Measurements from ENCODE around the gene EVL.

Gene EVL

DNA sequence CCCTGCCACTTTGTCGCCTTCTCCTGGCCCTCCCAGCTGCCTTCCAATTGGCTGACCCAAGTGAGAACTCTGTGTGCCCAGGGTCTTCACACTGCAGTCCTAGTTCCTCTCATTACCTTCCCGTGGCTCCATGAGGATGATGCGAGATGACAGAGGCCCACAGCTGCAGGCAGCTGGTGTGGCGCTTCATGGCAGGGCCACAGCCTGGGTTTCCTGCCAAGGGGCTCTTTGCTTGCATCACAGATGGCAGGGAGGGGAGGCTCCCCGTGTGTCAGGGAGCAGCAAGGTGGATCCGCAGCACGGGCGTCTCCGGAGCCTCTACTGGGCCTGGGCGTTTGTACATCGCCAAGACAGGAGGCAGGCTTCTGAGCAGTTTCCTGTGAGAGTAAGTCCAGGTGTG is 65.3 kb downstream of the EVL start:
- no peak for DNase-seq (ENCODE audit: low spot score)

DNA sequence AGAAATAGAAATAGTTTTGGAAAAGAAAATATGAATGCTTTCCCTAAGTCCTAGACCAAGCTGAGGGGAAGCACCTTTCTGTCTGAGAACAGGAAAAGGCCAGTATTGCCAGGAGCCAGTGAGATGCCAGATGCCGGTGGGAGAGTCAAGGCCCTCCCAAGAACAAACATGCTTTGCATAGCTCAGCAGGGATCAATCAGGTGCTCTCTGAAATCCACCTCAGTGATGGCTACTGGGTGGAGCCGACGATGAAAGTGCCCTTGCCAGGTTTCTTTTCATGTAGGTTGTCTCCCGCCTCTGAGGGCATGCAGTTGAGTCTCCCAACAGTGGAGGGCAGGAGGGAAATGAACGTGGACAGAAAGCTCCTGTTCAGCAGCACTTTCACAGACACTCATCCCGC is 66.0 kb downstream of the EVL start:
- no peak for DNase-seq (ENCODE audit: low spot score)

DNA sequence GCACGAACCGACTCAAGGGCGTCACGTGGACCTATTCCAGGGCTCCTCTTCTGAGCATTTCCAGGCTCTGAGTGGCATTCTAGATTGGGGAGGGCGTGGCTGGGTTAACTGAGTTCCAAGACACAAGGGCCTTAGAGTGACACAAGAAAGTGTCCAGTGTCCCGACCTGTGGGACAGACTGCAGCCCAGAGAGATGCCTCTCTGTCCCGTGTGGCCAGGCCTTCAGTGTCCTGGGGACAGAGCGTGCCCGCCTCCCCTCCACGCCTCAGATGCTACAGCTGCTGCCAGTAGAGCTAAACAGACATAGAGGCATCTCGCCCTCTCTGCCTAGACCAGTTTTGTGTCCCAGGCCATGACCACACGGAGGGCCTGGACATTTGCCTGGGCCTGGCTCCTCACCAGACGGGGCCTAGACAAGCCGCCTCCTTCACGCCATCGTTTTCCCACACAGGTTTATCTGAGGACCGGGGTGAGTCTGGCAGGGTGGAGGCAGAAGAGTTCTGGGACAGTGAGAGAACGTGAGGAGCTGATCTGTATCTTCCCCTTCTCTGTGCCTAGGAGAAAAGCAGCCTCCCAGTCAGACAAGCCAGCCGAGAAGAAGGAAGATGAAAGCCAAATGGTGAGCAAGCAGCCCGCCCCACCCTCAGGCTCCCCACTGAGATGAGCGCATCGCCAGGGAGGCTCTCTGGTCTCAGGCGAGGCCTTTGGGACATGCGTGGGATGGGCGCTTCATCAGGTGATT is 67.1 kb downstream of the EVL start:
- DNase-seq (ENCODE audit: low spot score): no peak

DNA sequence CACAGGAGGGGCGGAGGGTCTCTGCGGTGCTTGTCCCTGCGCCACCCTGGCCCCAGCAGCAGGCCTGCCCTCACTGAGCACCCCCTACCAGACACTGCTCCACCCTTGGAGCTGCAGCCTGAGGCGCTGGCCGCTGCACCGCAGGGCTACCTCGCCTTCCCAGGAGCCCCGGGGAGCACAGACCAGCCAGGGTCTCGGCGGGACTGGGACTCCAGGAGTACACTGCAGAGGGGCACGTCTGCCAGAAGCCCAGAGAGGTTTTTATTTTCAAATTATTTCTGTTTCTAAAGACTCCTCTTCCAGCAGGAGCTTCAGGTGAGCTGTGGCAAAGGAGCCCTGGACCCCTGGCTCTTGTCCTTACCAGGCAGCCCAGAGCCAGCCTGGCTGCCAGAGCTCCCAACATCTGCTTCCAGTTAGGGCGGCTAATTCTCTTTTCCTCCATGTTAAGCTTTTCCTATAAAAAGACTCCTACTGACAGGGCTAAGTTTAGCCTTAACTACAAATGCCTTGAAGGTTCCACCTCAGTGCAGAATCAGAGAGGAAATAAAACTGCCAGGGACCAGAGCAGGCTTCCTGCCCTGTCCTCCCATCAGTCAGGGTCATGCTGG is 67.8 kb downstream of the EVL start:
- no peak for DNase-seq (ENCODE audit: low spot score)

DNA sequence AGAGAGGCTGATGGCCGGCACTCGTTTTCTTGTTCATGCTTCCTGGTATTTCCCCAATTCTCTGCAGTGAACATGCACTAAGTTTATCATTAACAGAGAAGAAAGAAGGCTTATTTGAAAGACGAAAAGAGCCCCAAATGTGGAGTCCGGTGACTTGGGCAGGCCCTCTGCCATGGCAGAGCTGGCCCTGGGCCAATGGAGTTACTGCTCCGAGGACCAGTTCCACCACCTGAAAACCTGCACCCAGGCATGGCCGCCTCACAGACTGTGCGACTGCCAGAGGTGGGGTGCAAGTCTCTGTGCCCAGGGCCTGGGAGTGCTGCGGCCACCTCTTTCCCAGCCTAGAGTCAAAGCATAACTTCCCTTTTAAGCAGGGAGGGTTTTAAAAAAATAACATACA is 69.4 kb downstream of the EVL start:
- DNase-seq (ENCODE audit: low spot score): no peak

DNA sequence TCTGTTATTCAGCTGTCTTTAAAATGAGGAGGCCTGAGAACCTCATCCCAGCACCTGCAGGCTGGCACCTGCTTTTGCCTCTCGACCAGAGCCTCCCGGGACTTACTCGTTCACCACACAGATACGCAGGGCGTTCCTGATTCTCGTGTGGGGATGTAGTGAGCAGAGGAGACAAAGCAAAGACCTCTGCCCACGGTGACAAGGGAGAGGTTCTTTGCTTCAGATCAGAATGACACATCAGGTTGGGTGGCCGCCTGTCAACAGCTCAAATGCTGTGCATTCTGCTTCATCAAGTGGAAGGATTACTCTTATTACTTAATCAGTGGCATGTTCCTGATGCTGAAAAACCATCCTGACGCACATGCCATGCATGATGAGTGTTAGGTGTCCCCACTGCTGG is 69.9 kb downstream of the EVL start:
- no peak for DNase-seq (ENCODE audit: low spot score)

DNA sequence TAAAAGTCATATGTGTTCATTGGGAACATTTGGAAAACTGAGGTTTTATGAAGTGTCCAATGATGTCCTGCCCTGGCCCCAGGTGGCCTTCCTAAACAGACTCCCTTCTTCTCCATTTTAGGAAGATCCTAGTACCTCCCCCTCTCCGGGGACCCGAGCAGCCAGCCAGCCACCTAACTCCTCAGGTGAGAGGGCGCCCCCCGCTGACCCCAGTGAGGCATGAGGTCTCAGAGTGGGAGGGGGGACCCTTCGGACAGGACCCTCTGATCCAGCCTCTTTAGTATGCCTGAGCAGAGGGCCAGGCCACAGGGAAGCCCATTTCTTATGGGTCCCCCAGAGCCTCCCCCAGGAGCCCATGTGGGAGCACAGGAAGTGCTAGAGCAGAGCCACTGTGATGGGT is 70.6 kb downstream of the EVL start:
- no peak for DNase-seq (ENCODE audit: low spot score)

DNA sequence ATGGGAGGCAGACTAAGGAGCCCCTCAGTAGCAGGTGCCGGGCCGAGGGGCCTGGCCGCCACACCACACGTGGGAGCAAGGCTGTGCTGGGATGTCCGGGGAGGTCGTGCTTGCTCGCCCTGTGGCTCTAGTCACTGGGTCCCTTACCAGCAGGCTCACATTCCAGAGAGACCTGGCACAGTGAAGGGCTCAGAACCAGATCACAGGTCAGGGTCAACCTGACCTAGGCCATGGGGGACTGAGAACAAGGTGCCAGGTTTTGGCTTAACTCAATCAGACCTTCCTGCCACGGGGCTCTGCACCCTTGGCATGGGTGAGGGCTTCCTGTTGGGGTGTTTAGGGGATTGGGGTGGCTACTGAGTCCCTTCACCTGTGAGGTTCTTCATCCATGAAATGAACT is 72.0 kb downstream of the EVL start:
- no peak for DNase-seq (ENCODE audit: low spot score)

DNA sequence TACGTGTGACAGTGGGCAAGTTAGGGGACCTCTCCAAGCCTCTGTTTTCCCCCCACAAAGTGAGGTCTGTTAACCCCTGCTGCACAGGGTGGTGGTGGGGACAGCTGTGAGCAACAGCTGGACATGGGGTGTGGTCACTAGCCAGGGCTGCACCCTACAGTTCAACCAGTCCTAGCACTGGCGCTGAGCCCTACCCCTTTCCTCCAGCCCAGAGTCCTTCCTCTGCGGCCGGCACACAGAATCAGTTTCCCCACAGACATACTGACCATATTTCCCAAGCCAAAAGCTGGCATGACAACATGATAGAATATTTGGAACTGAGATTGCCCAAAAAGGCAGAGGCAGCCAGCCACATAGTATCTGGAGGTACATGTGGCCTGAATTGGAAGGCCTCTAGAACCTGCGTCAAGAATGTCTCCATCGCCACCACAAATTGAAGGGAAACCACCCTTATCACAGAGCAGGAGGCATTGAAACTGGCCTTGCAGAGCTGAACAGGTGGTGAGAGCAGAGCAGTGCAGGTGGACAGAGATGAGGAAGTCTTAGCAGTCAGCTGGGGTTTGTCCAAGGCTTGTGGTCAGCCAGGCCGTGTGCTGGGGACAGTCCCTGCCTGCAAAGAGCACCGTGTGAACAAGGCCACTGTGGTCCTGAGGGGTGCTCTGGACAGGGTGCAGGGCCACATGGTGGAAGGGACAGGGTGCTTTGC is 73.0 kb downstream of the EVL start:
- DNase-seq (ENCODE audit: low spot score): no peak

DNA sequence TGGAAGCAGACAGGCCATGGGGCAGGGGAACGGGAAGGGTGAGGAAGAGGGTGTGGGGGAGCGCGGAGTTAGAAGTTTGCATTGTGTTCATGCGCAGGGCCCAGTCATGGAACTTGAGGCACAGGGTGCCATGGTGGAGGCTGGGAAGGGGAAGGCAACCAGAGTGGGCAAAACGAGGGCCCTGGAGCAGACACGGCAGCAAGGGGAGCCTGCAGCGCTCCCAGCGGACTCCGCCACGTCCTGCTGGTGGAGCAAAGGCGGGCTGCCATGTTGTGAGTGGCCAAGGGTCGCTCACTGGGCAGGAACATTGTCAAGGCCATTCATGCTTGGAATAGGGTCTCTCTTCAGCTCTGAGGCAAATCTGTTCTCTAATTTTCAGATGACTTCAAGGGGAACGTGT is 73.7 kb downstream of the EVL start:
- no peak for DNase-seq (ENCODE audit: low spot score)

DNA sequence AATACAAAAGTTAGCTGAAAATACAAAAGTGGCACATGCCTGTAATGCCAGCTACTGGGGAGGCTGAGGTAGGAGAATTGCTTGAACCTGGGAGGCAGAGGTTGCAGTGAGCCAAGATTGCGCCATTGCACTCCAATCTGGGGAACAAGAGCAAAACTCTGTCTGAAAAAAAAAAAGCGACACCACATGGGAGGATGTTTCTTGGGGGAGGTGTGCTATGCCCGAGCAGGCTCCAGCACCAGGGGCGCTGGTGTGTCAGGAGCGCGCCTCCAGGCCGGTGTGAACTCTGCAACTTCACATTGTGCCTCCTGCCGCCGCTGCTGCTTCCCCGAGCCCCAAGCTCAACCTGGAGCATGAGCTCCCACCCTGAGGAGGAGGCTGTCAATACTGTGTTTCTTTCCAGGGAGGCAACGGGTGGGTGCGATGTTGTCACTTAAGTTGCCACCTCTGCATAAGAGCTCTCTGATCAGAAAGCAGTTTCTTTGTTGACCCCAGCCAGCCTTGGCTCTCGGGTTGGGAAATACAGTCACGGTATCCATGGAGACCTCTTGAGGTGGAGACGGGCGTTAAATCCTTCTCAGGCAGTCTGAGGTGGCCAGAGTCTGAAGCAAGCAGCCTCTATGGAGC is 75.3 kb downstream of the EVL start:
- DNase-seq (ENCODE audit: low spot score): no peak

DNA sequence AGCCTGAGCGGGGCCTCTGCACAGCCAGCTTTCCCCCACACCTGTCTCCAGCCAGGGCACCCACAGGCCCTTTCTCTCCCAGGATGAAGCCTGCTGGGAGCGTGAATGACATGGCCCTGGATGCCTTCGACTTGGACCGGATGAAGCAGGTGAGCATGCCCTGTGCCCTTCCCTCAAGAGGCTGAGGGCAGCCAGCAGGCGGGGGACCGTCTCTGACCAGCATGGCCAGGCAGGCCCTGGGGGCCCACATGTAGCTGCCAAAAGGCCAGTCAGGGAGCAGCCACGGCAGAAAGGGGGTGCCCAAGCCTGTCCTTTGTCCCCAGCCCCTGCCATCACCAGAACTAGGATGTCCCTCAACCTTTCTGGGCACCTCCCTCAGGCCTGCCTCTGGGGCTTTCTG is 75.9 kb downstream of the EVL start:
- DNase-seq (ENCODE audit: low spot score): no peak

DNA sequence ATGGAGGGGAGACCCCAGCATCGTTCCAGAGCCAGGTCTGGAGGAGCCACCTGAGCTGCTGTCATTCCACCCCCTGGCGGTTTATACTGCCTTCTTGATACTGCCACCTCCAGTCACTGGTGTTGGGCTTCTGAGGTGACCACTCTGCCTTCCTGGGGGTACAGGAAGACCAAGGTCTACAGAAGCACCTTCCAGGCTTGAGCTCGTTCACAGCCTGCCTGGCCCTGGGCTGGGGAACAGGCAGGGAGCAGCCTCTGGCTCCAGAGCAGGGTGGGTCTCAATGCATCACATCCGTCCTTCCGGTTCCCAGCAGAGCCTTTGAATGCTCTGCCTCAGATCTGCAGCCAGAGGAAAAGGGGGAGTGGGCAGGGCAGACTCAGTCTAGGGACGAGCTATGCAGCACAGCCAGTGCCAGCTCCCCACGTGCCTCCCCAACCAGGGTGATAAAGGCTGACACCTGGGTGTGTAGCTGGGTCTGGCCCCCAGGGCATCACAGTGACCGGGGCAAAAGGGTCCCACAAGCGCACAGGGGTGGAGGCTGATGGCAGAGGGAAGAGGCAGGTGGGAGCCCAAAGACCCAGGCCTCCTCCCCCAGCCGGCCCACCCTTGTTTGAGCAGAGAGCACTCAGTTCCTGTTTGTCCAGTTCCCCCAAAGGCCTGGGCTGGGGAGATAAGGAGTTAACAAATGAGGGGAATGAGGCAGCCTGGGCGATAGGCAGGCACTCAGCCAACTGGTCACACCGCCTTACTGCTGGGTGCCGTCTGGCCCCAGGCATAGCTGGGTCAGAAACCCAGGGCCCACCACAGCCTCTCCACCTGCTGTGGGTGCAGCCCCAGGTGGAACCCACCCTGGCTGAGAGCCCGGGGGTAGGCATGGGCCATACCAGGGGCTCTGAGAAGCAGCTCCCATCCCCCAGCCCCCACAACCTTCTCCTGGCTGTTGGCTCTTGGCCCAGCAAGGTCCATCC is 77.1 kb downstream of the EVL start:
- no peak for DNase-seq (ENCODE audit: low spot score)

DNA sequence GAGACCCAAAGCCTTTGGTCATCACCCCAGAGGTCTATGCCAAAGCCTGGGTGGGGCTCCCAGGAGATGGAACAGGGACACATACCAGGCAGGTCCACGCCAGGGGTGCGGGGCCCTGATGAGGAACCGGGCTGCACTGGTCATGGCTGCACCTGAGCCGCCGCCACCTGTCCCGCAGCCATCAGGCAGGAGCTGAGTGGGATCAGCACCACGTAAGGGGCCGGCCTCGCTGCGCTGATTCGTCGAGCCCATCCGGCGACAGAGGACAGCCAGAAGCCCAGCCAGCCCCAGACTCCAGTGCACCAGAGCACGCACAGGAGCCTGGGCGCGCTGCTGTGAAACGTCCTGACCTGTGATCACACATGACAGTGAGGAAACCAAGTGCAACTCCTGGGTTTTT is 78.3 kb downstream of the EVL start:
- DNase-seq (ENCODE audit: low spot score): no peak

DNA sequence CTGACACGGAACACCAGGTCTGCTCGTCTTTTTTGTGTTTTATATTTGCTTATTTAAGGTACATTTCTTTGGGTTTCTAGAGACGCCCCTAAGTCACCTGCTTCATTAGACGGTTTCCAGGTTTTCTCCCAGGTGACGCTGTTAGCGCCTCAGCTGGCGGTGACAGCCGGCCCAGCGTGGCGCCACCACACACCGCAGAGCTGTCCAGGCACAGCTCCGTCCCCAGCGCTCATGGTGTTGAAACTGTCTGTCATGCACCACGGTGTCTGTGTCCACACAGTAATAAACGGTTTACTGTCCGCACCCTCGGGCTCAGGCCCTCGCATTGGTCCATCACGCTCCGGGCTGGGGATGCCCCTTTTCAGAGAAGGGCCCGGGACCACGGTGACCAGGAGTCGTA is 78.7 kb downstream of the EVL start:
- no peak for DNase-seq (ENCODE audit: low spot score)

DNA sequence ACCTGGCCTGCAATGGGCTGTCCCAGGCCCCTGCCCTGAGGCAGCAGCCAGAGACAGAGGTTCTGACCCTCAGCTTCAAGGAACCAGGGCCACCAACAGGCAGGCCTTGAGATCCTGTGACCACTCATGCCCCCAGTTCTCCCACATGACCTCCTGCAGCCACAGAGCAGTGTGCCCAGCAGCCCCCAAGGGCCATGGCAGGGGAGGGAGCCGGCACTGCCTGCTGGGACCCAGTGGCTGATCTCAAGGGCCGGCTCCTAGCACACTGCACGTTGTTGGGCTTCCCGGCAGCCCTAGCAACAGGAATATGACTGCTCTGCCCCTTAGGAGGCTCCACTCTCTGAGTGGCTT is 79.4 kb downstream of the EVL start:
- DNase-seq (ENCODE audit: low spot score): no peak

DNA sequence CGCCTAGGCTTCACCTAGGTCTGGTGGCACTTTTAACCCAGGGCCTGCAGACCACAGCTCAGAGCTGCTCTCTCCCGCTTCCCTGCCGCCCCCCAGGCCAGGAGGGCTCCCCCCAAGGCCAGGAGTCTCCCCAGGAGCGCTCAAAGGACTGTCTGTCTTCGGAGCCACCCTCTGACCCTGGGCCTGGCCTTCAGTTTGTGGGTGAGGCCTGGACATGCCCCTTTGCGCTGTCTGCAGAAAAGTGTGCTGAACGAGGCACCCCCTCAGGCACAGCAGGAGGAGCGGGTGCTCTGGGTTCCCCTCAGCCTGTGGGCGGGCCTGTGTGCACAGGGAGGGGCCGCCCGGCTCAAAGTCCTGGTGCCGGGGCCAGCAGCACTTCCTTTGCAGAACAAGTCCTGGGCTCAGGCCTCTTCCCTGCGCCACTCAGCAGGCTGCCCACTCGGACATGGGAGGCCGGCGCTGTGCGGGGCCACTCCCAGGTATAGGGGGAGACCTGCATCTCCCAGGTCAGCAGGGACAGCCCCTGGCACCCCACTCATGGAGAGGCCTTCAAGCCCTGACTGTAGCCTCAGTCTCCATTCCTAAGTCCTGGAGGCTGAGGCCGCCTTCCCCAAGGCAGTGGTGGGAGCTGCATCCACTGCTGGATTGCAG is 79.9 kb downstream of the EVL start:
- no peak for DNase-seq (ENCODE audit: low spot score)

DNA sequence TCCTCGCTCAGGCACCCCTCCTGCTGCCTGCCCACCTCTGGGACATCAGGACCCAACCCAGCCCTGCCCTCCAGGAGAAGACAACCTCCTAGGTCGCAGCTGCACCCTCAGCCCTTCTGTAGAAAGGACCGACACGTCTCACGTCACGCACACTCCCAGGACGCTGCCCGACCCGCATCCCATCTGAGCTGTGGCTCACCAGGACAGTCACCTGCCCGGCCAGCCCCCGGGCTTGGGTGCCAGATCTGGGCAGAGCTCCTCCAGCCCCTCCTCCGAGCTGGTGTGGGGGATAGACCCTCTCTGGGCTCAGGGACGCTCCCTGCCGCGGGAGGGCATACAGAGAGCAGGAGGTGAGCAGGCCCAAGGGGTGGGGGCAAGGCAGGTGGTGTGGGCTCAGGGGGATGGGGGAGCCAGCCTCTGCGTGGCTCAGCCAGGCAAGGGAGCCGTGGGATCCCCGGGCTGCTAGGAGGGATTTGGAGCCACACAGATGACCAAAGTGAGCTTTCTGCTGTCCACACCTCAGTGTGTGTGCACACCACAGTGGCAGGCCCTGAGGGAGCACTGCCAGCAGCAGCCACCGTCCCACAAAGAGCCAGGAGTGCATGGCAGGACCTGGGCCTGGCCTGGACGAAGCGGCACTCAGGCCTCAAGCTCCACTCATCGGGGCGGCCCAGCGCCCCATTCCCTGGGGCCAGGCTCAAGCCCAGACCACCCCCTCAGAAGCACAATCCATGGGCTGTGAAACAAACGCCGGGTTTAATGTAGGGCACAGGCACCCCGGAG is 80.7 kb downstream of the EVL start:
- DNase-seq (ENCODE audit: low spot score): no peak

DNA sequence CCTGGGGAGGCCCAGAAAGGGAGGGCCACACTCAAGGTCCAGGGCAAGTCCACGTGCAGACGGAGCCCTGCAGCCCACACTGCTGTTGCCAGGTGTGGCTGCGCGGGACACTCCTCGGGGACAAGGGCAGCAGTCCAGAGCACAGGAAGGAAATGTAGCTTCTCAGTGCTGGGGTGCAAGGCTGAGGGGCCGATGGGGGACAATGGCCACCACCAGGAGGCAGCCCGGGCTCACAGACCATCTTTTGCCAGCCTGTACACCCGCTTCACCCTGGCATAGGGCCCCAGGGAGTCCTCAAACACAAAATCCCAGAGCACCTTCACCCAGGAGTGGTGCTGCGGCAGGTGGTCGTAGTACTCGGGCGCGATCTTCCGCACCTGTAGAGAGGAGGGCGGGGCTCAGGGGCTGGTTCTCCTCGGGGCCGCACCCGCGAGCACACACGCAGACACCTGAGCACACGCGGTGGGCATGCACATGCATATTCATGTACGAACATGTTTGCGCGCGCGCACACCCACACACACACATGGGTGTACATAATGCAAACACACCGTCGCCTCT is 81.4 kb downstream of the EVL start:
- no peak for DNase-seq (ENCODE audit: low spot score)

DNA sequence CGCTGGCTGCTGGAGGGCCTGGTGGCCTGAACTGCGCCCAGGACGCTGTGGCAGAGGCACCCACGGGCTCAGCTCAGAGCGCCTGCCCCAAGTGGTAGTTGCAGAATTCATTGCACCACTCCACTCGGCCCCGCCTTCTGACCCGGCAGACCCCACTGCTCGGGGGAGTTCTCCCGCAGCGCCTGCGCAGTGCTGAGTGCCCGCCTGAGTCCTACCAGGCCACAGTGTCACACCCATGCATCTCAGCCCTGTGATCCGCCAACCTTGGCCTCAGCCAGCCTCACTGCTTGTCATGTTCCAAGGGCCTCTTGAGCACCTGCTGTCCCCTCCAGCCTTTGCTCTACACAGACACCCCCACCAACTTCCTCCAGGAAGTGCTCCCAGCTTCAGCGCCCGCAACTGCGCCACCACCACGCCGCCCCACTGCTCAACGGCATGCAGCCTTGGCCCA is 82.0 kb downstream of the EVL start:
- no peak for DNase-seq (ENCODE audit: low spot score)
